Globus pallidus (tissue), 1 donor: ENCODE results near the gene KCNIP1.
"Not testable (repeated sequence)": the region's sequence is repeated elsewhere in the genome, so short reads cannot be mapped to it uniquely, and the experiment has no call there.

Source experiments
- DNase-seq: peaks from one replicate; pipeline ENCODE4 v3.0.0-alpha.2; 2015; ENCODE audit warnings: low spot score

KCNIP1 gene

DNA sequence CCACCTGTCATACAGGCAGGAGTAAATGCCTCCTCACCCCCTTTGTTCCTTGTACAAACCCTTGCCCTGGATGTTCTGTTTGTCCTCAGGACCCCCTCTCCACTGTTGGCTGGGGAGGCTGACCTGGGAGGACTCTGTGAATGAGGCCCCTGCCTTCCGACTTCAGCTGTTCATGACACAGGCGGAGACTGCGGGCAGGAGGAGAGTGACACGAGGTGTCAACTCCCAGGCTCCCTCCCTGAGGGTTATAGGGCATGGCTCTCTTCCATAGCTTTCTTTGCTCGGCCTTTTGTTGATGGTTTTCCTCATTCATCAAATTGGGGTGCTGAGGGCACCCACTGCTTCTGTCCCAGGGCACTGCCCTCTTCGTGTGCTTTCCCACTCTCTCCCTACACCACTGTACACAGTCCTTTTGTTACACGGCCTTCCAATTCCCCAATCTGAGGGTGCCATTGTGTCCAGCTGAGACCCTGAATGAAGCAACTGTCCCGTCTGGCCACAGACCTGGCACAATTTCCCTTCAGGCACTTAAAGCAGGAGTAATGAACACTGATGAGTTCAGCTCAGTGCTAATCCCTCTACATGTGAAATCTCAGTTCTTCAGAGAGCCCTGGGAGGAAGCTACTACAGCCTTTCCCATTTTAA lies 33.8 kb downstream of the KCNIP1 start:
- DNase-seq, result peak; percentile 57

DNA sequence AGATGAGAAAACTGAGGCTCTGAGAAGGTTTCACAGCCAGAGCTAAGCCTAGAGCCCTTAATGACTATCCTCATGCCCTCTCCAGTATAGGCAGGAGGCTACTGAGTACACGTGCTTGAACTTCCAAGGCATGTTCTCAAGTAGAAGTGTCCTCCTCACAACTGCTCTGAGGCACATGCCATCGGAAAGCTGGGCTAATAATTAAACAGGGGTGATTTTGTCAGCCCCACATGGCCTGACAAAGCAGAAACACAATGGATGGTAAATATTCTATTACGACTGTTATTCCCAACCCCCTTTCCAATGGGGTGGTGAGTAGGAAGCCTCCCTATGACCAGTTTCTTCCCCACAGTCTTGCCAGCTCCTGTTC lies 34.3 kb downstream of the KCNIP1 start:
- DNase-seq, result no peak

DNA sequence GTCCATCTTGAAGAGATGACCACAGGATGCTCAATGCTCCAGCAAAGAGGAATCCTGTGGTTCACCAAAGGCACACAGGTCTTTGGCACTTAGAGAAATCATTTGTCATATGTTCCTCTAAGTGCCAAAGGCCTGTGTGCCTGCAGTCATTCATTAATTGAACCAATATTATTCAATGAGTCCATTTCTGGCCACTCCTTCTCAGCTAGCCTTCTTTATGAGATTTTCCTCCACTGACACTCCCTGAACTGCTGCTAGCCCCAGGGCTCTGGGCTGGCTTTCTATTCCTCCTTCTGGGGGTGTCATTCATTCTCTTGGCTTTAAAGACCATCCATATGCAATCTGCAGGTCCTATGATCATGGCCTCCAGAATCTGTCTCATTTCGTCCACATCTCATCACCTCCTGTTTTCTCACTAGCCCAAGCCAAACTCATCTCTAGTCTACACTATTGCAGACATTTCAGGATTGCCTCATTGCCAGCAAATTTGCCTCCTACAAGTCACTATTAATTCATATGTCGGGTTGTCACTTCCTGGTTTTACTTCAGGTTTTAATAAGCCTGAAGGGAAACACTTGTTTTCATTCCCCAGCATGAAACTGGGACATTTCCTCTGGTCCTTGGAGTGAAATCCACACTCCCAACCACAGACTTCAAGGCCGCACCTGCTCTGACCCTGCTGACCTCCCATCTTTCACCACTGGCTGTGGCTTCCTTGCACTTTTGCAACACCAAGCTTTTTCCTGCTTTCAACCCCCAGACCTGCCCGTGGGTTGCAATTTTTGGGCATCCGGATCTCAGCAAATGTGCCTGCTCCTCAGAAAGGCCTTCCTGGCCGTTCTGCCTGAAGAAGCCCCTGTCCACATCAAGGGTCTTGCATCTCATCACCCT lies 35.1 kb downstream of the KCNIP1 start:
- DNase-seq, result no peak

DNA sequence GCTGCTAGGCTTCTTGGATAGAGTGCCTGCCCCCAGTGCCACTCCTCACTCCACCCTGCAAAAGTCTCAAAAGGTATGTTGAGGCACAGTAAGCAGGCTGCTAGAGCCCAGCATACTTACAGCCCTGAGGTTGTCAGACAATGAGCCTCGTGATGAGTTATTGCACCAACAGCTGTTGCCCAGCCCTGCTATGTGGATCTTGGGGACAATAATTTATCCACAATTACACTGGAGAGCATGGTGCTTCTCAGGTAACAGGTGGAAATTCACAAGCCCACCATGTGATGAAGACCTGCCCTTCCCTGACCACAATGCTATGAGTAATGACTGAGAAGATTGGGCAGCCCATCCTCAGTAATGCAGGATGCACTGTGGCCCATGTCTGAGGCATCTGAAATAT lies 36.5 kb downstream of the KCNIP1 start:
- no peak for DNase-seq

DNA sequence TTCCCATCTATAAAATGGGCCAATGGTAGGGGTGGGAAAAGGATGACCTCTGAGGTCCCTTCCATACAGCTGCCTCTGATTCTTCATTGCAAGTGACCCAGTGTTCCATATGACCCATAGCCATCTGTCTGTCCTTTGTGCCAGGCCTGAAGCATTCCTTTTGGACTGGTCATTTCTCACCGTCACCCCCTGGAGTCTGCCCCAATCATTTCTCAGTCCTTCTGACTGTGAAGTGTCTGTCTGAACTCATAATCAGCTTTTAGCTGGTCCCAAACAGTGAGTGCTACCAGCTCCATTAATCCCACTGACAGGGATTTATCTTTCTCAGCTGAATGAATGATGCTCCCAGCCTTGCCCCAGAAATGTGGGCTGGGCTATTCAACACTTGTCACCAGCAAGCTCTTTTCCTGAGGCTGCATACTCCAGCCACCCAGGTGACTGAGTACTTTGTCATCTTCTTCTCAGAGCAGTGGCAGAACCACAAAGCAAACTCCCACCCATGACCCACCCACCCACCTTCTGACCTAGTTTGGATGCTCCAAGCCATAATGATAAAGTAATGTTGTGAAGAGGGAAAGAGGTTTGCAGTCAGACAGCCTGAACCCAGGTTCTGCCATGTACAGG lies 37.4 kb downstream of the KCNIP1 start:
- no peak for DNase-seq

DNA sequence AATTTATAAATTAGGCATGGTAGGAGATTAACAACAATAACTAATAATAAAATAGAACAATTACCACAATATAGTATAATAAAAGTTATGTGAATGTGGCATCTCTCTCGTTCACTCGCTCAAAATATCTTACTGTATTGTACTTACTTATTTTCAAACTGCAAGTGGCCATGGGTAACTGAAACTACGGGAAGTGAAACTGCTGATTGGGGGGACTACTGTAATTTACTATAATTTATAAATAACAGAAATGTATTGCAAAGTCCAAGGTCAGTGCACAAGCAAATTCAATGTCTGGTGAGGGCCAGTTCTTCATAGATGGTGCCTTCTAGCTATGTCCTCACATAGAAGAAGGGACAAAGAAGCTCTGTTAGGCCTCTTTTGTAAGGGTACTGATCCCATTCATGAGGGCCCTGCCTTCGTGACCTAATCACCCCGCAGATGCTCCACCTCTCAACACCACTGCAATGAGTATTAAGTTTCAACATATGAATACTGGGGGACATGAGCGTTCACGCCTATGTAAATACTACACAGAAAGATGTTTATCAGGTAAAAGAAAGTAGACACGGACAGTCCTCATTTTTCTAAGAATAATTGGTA lies 39.0 kb downstream of the KCNIP1 start:
- no peak for DNase-seq

DNA sequence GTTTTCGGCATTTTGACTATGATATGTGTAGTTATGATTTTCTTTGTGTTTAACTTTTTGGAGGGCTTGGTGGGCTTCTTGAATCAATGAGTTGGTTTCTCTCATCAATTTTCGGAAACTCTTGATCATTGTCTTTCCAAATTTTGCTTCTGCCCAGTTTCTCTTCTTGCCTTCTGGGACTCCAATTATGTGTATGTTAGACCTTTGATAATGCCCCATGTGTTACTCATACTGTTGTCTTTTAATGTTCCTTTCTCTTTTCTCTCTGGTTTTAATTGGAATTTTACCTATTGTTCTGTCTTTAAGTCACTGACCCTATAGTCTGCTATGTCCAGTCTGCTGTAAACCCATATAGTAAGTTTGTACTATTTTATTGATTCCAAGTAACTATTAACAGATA lies 41.5 kb downstream of the KCNIP1 start:
- DNase-seq, result no peak

DNA sequence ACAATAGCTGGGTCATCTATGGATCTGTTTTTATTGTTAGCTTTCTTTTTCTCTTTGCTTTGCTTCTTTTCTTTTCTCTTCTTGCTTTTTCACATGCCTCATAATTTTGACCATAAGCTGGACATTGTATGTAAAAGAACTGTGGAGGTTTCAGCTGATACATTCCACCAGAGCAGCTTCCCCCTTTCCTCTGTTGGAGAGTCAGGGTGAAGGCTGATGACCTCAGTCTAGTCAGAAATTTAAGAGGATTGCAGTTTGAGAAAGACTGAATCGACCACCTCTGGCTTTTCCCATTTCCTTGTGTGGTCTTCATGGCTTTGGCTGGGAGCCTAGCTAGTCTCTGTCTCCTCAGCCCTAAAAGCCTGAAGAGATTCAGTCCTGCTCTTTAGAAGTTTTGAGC lies 42.0 kb downstream of the KCNIP1 start:
- DNase-seq, result no peak

DNA sequence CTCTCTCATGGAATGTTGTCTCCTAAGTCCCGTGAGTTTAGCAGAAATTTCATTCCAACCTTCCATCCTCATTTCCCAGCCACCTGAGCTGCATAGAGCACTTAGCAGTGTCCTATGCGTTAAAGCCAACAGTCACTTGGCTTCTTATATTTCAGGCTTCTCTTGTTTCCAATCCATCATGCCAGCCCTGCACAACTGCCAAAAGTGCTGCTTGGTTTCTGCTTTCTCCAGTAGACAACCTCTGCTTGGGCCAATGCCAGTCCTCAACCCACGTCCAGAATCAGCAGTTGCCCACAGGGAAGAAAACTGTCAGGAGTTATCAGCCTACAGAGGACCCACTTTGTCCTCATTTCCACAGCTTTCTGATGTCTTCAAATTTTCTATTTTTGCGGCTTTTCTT lies 42.5 kb downstream of the KCNIP1 start:
- no peak for DNase-seq

DNA sequence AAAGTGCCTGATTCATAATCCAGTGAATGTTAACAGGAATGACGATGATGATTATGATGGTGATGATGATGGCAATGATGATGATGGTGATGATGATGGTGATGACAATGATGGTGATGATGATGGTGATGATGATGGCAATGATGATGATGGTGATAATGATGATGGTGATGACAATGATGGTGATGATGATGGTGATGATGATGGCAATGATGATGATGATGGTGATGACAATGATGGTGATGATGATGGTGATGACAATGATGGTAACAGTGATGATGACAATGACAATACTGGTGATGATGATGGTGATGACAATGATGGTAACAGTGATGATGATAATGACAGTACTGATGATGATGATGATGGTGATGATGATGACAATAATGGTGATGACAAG lies 46.6 kb downstream of the KCNIP1 start:
- DNase-seq, result not testable (repeated sequence)

DNA sequence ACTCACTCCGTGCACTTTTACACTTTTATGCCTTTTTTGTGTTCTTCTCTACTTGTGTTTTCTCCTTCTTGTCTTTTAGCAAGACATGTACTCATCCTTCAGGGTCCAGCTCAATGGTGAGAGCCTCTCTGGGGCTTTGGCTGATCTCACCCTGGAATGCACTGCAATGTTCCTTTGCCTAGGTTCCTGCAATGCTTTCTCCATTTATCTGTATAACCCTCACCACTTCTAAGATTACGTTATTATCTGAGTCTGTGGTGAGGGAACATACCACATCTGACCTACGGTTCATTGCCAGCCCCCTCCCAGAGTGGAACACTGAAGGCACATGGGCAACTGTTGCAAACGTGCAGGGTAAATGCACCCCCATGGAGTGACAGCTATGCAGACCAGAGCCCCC lies 47.3 kb downstream of the KCNIP1 start:
- no peak for DNase-seq

DNA sequence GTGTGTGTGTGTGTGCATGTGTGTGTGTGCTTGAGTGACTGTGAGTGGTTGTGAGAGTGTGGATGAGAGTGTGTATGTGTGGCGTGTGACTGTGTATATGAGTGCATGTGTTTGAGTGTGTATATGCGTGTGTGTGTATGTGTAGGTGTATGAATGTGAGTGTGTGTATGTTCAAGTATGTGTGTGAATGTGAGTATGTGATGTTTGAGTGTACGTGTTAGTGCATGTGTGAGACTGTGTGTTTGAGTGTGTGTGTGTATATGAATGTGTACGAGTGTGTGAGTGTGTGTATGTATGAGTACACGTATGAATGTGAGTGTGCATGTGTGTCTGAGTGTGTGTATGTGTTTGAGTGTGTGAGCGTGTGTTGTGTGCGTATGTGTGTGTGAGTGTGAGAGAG lies 47.8 kb downstream of the KCNIP1 start:
- DNase-seq, result no peak

DNA sequence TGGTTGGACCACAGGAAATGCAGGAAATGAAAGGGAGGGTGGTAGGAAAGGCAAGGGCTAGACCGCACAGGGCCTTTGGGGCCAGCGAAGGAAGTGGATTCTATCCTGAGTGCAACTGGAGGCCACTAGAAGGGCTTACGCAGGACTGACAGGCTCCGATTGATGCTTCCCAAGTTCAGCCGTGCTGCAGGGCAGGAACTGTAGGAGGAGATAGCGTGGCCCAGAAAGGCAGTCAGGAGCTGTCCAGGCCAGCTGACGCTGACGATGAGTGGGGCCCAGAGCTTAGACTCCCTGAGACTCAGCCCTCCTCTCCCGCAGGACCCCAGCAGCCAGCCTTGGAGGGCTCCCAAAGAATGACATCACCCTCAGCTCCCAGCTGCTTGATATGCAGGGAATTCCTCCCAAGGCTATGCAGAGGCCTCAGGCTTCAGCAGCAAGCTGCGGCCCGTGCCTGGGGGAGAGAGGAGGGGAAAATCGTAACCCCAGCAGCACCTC lies 48.8 kb downstream of the KCNIP1 start:
- peak; percentile 80 for DNase-seq

DNA sequence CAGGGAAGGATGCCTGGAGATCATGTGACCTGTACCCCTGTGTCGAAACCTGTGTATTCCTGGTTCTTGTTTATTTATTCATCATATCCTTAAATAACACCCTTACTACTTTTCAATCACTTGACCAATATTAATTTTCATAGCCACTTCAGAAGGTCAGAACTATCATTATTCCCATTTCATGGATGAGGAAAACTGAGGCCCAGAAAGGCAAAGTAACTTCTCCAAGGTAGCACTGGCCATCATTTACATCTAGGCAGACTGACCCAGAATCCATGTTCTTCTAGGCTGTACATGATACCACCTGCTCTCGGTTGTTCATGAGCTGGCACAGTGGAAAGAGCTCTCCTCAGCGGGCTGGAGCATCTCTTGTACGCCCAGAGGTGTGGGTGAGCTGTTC lies 49.4 kb downstream of the KCNIP1 start:
- no peak for DNase-seq

DNA sequence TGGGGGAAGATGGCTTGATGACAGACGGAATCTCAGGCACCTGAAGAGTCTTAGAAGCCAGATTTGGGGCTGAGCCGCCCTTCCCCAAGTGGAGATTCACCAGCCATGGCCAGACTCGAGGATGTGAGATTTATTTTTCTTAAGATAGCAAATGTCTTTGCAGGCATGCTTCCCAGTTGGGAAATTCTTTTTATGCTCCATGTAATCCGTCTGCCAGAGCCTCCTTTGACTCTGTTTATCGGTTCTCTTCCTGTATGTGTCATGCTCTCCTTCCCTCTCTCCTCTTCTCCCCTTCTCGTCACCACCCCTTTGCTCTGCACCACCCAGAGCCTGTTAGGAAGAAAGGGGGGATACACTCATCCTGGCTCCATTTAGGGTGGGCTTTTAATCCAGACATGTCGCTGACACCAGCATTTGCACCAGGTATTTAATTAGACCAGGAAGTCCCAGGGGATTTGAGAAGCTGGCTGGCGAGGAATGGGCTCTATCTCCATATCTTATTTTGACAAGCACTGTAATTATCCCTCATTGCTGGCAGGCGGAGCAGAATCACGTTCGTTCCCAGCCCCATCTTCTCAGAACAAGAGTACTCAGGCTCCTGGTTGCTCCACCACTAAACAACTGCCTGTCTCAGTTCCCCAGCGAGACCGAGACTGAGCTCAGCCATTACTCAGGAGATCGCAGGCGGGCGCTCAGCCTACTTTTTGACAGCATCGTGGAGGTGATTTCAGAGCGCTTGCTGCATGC lies 50.9 kb downstream of the KCNIP1 start:
- no peak for DNase-seq

DNA sequence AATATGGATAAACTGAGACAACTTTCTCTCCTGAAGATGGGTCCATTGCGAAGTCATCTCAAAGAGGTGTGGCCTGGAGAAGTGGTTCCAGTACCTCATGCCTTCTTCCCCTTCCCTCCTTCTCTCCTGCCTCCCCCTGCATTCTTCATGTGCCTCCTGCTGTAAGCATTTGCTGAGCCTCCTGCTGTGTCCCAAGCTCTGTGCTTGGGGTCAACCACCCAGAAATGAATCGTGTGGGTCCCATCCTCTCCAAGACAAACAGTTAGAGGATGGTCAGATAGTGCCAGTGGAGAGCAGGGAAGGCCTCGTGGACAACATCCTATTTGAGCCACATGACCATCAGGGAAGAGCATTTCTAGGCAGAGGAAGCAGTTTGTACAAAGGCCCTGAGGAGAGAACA lies 53.5 kb downstream of the KCNIP1 start:
- no peak for DNase-seq

DNA sequence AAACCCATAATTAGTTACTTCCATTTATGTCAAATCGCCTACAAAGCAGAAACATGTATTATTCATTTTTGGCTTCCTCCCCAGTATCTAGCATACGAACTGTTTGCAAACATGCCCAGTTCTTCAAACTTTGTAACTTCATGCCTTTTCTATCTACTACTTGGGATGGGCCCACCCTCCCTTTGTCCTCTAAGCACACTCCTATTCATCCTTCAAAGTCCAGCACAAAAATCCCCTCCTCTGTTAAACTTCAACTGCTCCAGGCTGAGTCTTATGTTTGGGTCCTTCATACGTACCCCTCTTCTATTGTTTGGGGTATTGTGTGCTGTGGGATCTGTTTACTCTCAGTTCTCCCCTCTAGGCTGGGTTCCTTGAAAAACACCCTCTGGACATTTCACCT lies 55.5 kb downstream of the KCNIP1 start:
- DNase-seq, result no peak

DNA sequence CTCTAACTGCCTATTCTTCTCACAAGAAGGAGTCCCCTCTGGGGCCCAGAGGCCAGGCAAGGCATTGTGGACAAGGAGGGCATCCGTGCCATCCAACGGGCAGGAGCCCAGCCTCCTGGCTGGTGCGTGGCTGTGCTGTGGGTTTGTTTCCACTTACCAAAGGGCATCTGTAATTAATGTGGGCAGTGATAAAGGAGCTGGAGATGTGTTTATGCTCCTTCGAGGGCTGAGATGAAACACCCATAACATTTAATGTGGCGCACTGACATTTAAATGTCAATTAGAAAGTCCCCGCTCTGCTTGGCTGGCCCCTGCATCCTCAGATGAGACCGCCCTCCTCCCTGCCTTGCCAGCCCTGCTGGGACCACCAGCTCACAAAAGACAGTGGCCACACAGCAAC lies 57.1 kb downstream of the KCNIP1 start:
- DNase-seq, result no peak

DNA sequence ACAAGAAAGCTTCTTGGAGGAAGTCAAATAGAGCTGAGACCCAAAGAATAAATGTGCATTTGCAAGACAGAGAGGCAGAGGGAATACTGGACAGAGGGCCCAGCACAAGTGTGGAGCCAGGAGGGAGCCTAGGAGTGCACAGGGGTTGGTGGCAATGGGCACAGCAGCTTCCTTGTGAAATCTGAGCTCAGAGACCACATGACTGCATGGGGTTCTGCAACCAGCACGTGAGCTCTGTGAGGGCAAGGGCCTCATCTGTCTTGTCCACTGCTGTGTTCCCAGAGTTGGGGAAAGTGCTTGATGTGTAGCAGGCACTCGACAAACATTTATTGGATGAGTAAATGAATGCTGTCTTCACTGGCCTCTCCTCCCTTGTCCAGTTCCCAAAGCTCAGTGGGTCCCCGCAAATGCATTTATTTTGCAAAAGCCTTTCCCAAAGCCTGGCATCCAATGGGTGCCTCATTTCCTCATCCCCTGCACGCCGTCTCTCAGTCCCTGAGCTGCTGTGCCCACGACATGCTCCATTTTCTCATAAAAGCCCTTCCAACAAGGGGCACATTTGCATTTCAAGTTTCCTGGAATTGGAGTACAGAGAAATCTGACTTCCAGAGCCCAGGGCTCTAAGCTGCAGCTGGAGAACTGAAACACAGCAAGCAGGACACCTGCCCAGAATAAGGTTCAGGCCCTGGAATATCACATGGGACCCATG lies 58.5 kb downstream of the KCNIP1 start:
- no peak for DNase-seq

DNA sequence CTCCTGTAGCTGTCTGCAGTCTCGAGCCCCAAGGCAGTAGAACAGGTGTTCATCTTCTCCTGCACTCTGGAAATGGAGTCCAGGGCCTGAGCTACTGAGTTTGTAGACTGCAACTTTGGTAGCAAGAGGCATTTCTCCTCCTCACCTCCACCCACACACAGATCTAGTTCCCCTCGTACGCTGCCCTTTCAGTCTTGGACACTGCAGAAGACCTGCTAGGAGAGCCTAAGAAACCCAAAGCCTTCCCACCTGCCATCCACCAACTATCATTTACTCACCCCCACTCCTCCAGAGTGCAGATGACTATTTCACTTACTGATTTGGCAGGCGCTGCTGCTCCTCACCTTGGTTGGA lies 59.0 kb downstream of the KCNIP1 start:
- DNase-seq, result no peak

DNA sequence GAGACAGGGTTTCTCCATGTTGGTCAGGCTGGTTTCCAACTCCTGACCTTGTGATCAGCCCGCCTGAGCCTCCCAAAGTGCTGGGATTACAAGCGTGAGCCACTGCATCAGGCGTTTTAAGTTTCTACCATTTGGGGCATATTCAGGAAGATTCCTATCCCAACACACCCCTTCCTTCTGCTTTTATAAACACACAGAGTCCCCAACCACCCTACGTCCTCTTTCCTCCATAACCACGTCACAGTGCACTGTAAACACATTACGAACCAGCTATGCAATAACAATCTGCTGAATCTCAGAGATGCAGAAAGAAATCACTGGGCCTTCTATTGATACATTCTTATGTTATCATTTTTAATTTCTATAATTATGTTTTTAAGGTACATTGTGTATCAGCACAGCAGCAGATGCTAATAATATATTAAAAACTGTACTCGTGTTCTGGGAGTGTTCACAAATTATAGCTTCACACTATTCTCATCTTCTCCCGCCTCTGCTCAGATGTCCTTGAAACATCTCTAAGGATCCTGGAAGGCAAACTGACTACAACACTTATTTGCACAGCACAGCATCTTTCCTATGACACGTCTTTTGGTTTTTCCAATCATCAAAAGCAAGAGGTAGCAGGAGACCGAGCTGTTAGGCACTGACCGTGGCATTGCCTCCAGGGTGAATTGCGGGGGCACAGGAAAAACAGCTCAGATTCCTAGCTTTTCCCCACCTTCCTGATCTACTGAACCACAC lies 60.2 kb downstream of the KCNIP1 start:
- DNase-seq, result no peak
